H1 (cell line): ENCODE measurements around the gene GRK5. TPM values are rescaled to one million over a fixed set of nuclear protein-coding genes. Genes with fewer than 3 reads are reported as not detected.

Experiments
- CTCF ChIA-PET: fragments of 300-600 bp; sonication (Branson Sonifier 250); formaldehyde crosslinking; loops from one replicate; lab custom pipeline; 2021; ENCODE audit not compliant: partially characterized antibody; lab: Charles Lee
- POLR2A ChIA-PET: fragments of 300-600 bp; sonication (Branson Sonifier 250); formaldehyde crosslinking; loops from one replicate; lab custom pipeline; 2021; ENCODE audit warnings: inconsistent platforms; ENCODE audit not compliant: partially characterized antibody; lab: Charles Lee
- DNase-seq, 2 experiments: peaks; one replicate each; pipeline versions ENCODE4 v3.0.0 to v3.0.0-alpha.2; 2010 to 2022; ENCODE audit warnings: low spot score in 2 of 2, low read depth in 1 of 2, mixed read lengths in 1 of 2
- FAIRE-seq: peaks from 2 replicates; lab custom pipeline; 2011; peaks lifted over from hg19 to GRCh38; lab: Jason Lieb, UNC
- H2AFZ ChIP-seq: 2 replicates; pipeline ENCODE4 v1.8.1; 2012; ENCODE audit warnings: low read length, inconsistent platforms
- H2AK5ac ChIP-seq: 2 replicates; pipeline ENCODE4 v1.6.1; 2013; ENCODE audit warnings: low read depth, low read length
- H2BK120ac ChIP-seq: replicated peaks from 2 replicates; pipeline ENCODE3; 2013; ENCODE audit warnings: low read depth, low read length, inconsistent platforms
- H2BK12ac ChIP-seq: 2 replicates; pipeline ENCODE4 v1.6.1; 2013; ENCODE audit warnings: low read depth, low read length
- H2BK15ac ChIP-seq: 2 replicates; pipeline ENCODE4 v1.6.1; 2013; ENCODE audit warnings: low read length
- H2BK20ac ChIP-seq: 2 replicates; pipeline ENCODE4 v1.6.1; 2013; ENCODE audit warnings: low read length
- H2BK5ac ChIP-seq: 2 replicates; pipeline ENCODE4 v1.6.1; 2013; ENCODE audit warnings: low read depth, low read length
- H3K14ac ChIP-seq: 2 replicates; pipeline ENCODE4 v1.6.1; 2013; ENCODE audit warnings: inconsistent platforms; ENCODE audit not compliant: insufficient read length
- H3K18ac ChIP-seq: 2 replicates; pipeline ENCODE4 v1.6.1; 2013; ENCODE audit warnings: low read length; ENCODE audit errors: extremely low read depth
- H3K23ac ChIP-seq: 2 replicates; pipeline ENCODE4 v1.6.1; 2013; ENCODE audit warnings: inconsistent platforms; ENCODE audit not compliant: insufficient read length
- H3K23me2 ChIP-seq: 2 replicates; pipeline ENCODE4 v1.6.1; 2013; ENCODE audit warnings: low read depth, low read length
- H3K27ac ChIP-seq: 2 replicates; pipeline ENCODE4 v1.6.1; 2011; ENCODE audit warnings: low read depth, low read length, inconsistent platforms
- H3K27me3 ChIP-seq, 4 experiments: replicated peaks in 1 of 4; 1 replicate in 1 of 4; 2 replicates in 3 of 4; pipeline versions ENCODE4 v1.6.1 to v1.8.1; 2011 to 2013; ENCODE audit warnings: low read length in 3 of 4, mild to moderate bottlenecking in 3 of 4, inconsistent platforms in 2 of 4, mixed read lengths in 2 of 4, moderate library complexity in 1 of 4; ENCODE audit not compliant: control insufficient read depth in 3 of 4, insufficient read depth in 3 of 4; ENCODE audit errors: extremely low read depth in 1 of 4
- H3K36me3 ChIP-seq, 4 experiments: 2 replicates each; pipeline versions ENCODE4 v1.6.1 to v1.8.1; 2011 to 2013; ENCODE audit warnings: mild to moderate bottlenecking in 4 of 4, low read length in 3 of 4, moderate library complexity in 2 of 4, control low read depth in 1 of 4, inconsistent platforms in 1 of 4; ENCODE audit not compliant: insufficient read depth in 4 of 4, control insufficient read depth in 2 of 4
- H3K4ac ChIP-seq: replicated peaks from 2 replicates; pipeline ENCODE3; 2013; ENCODE audit warnings: low read length, low read depth, mixed read lengths, inconsistent platforms; ENCODE audit not compliant: insufficient read length
- H3K4me1 ChIP-seq, 4 experiments: replicated peaks in 1 of 4; 1 replicate in 1 of 4; 2 replicates in 3 of 4; pipeline versions ENCODE4 v1.6.1 to v1.8.1; 2011 to 2013; ENCODE audit warnings: low read length in 3 of 4, inconsistent platforms in 2 of 4, mixed read lengths in 1 of 4; ENCODE audit not compliant: insufficient read depth in 4 of 4, control insufficient read depth in 3 of 4
- H3K4me2 ChIP-seq, 2 experiments: 2 replicates each; pipeline versions ENCODE4 v1.6.1 to v1.8.1; 2011 to 2013; ENCODE audit warnings: low read depth in 2 of 2, low read length in 2 of 2, control low read depth in 1 of 2, inconsistent platforms in 1 of 2, mild to moderate bottlenecking in 1 of 2; ENCODE audit not compliant: insufficient read depth in 1 of 2
- H3K4me3 ChIP-seq, 4 experiments: fragments of 200-600, 300-600 bp in 1 of 4; sonication (generic), shearing (Covaris generic), sonication (Bioruptor Twin) in 1 of 4; 2 replicates each; pipeline versions ENCODE4 v1.5.1 to v1.8.1; 2011 to 2016; ENCODE audit warnings: low read length in 4 of 4, low read depth in 3 of 4, control low read depth in 2 of 4, inconsistent platforms in 2 of 4, mild to moderate bottlenecking in 2 of 4, mixed read lengths in 1 of 4, moderate library complexity in 1 of 4; ENCODE audit not compliant: insufficient read depth in 2 of 4; ENCODE audit errors: extremely low read depth in 1 of 4
- H3K56ac ChIP-seq: replicated peaks from 2 replicates; pipeline ENCODE3; 2013; ENCODE audit warnings: low read depth, mild to moderate bottlenecking, mixed read lengths, low read length, inconsistent platforms; ENCODE audit not compliant: insufficient read length
- H3K79me1 ChIP-seq: 2 replicates; pipeline ENCODE4 v1.6.1; 2013; ENCODE audit warnings: low read depth, low read length, control low read depth
- H3K79me2 ChIP-seq, 2 experiments: 2 replicates each; pipeline versions ENCODE4 v1.6.1 to v1.8.1; 2012 to 2013; ENCODE audit warnings: low read length in 2 of 2, mild to moderate bottlenecking in 2 of 2, inconsistent platforms in 1 of 2; ENCODE audit not compliant: insufficient read depth in 2 of 2, control insufficient read depth in 1 of 2
- H3K9ac ChIP-seq, 4 experiments: replicated peaks in 1 of 4; 1 replicate in 1 of 4; 2 replicates in 3 of 4; pipeline versions ENCODE4 v1.6.1 to v1.8.1; 2011 to 2013; ENCODE audit warnings: low read depth in 3 of 4, low read length in 3 of 4, control low read depth in 2 of 4, mild to moderate bottlenecking in 2 of 4, moderate library complexity in 2 of 4, inconsistent platforms in 1 of 4; ENCODE audit errors: extremely low read depth in 1 of 4
- H3K9me3 ChIP-seq, 2 experiments: 2 replicates each; pipeline versions ENCODE4 v1.6.1 to v1.8.1; 2012 to 2013; ENCODE audit warnings: mild to moderate bottlenecking in 2 of 2, moderate library complexity in 2 of 2, control low read depth in 1 of 2, inconsistent platforms in 1 of 2, low read depth in 1 of 2, low read length in 1 of 2, mixed read lengths in 1 of 2; ENCODE audit not compliant: insufficient read depth in 2 of 2
- H4K20me1 ChIP-seq, 2 experiments: replicated peaks in 1 of 2; 2 replicates each; pipeline versions ENCODE3 to v1.8.1; 2011 to 2013; ENCODE audit warnings: inconsistent platforms in 2 of 2, low read length in 2 of 2, mild to moderate bottlenecking in 1 of 2; ENCODE audit not compliant: insufficient read depth in 2 of 2, control insufficient read depth in 1 of 2
- H4K5ac ChIP-seq: 2 replicates; pipeline ENCODE4 v1.6.1; 2013; ENCODE audit warnings: low read length, low read depth, mixed read lengths, inconsistent platforms; ENCODE audit not compliant: insufficient read length
- H4K8ac ChIP-seq: 2 replicates; pipeline ENCODE4 v1.8.0; 2013; ENCODE audit warnings: mild to moderate bottlenecking, moderate library complexity, low read length, inconsistent platforms; ENCODE audit not compliant: insufficient read depth; ENCODE audit errors: extremely low read depth
- H4K91ac ChIP-seq: replicated peaks from 2 replicates; pipeline ENCODE3; 2013; ENCODE audit warnings: low read length, mixed read lengths, inconsistent platforms; ENCODE audit not compliant: insufficient read length
- CTBP2 ChIP-seq: IDR thresholded peaks from 2 replicates; pipeline ENCODE4 v1.7.0; 2011; ENCODE audit warnings: borderline replicate concordance, mild to moderate bottlenecking, moderate library complexity, mixed read lengths, low read length; ENCODE audit not compliant: insufficient read depth, insufficient read length
- GABPA ChIP-seq: IDR thresholded peaks from 2 replicates; pipeline ENCODE4 v1.6.1; 2011; ENCODE audit warnings: mild to moderate bottlenecking, low read length, moderate library complexity, borderline replicate concordance; ENCODE audit not compliant: insufficient read depth
- HDAC6 ChIP-seq: IDR thresholded peaks from one replicate; pipeline ENCODE4 v1.7.1; 2012; ENCODE audit warnings: low read depth, mild to moderate bottlenecking, inconsistent platforms, low read length, moderate library complexity
- JUND ChIP-seq: IDR thresholded peaks from 2 replicates; pipeline ENCODE4 v1.6.1; 2011; ENCODE audit warnings: mild to moderate bottlenecking, improper control_type of control experiment, low read length
- KDM5A ChIP-seq: fragments of 200-600 bp; IDR thresholded peaks from 2 replicates; pipeline ENCODE4 v1.7.1; 2012; ENCODE audit warnings: mild to moderate bottlenecking, low read length, inconsistent platforms, mixed read lengths
- MAFK ChIP-seq: IDR thresholded peaks from 2 replicates; pipeline ENCODE4 v1.6.1; 2012; ENCODE audit warnings: low read depth, mild to moderate bottlenecking, improper control_type of control experiment, low read length
- NRF1 ChIP-seq: IDR thresholded peaks from 2 replicates; pipeline ENCODE4 v1.6.1; 2011; ENCODE audit warnings: mild to moderate bottlenecking, low read depth, low read length, improper control_type of control experiment
- RFX5 ChIP-seq: IDR thresholded peaks from 2 replicates; pipeline ENCODE4 v1.6.1; 2011; ENCODE audit warnings: low read depth, low read length, improper control_type of control experiment, borderline replicate concordance
- SIN3A ChIP-seq, 2 experiments: IDR thresholded peaks in 1 of 2; conservative IDR thresholded peaks in 1 of 2; 2 replicates each; pipeline ENCODE4 v1.6.1; 2011 to 2012; ENCODE audit warnings: low read length in 2 of 2, improper control_type of control experiment in 1 of 2, low read depth in 1 of 2, mild to moderate bottlenecking in 1 of 2
- TAF1 ChIP-seq: IDR thresholded peaks from 2 replicates; pipeline ENCODE4 v1.6.1; 2011; ENCODE audit warnings: mild to moderate bottlenecking, low read depth, low read length
- WGBS, 2 experiments: shearing (Covaris generic) in 1 of 2; methylation state at CpG; one replicate each; pipeline versions ENCODE4 v1.1.6 to v1.1.7; 2013 to 2015; ENCODE audit warnings: low lambda C conversion rate in 2 of 2, mixed read lengths in 2 of 2, inconsistent platforms in 1 of 2, low coverage in 1 of 2, missing lambda C conversion rate in 1 of 2; ENCODE audit not compliant: insufficient replicate concordance in 2 of 2, insufficient coverage in 1 of 2, insufficient read length in 1 of 2; ENCODE audit errors: extremely low coverage in 1 of 2, missing lambda C conversion rate in 1 of 2; 5-methylcytosine and 5-hydroxymethylcytosine counted together
- polyA plus RNA-seq, 7 experiments: library from polyadenylated mRNA; depleted of rRNA in 3 of 7; stranded (reverse) in 5 of 7; unstranded in 2 of 7; fragments of >200 nt in 5 of 7; fragments of 200-250 nt in 2 of 7; gene quantifications; 1 replicate in 5 of 7; 2 replicates in 1 of 7; 4 replicates in 1 of 7; pipeline versions ENCODE4 v1.2.1 to v1.2.3, GENCODE V29; 2011 to 2013; ENCODE audit warnings: missing spikeins in 2 of 7, mixed read lengths in 2 of 7
- total RNA-seq: library from RNA; stranded (reverse); fragmentation: NEBNext Ultra II Directional; extraction: Animal tissue kit (Norgen Biotek cat#: 25700); gene quantifications from 2 replicates; pipeline ENCODE4 v1.2.1, GENCODE V29; 2021
- TF ChIP-seq, protein P1 (sequence below): IDR thresholded peaks from 2 replicates; pipeline ENCODE4 v1.6.1; 2012; ENCODE audit warnings: inconsistent platforms

The GRK5 gene
- total and polyA plus RNA-seq, 2 of the 8 experiments (the other 6 are each of a cell fraction or from before 2014, with no cell fraction given): 0.54 to 2.5 TPM

DNA sequence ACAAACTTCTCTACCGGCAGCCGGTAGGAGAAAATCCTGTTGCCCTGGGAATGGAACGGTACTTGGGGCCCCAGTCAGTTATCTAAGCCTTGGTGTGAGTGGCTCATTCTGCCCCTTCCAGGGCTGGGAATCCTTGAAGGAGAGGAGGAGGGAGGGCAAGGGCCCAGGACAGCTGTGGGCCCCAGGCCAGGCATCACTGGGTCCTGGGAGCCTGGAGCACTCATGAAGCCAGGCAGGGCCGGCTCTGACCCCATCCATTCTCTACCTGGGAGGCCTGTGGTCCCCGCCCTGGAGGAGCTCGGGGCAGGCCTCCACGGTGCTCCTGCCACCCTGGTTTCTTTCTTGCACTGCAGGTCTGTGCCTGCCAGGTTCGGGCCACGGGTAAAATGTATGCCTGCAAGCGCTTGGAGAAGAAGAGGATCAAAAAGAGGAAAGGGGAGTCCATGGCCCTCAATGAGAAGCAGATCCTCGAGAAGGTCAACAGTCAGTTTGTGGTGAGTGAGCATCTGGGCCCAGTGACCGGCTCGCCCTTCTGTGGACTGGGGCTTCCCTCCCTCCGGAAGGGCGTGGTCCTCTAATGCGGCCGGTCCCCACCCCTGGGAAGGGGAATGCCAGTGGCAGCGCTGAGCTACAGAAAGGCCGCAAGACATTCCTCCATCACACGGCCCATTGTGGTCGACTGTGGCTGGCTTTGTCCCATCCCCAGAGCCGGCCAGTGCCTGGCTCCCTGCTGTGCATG, 223.8 kb downstream of the GRK5 start:
- no peak overlapping the region for H3K14ac ChIP-seq
- H3K56ac ChIP-seq: no peak overlapping the region
- H2BK12ac ChIP-seq: no peak overlapping the region
- H4K8ac ChIP-seq: peak overlapping the region; percentile 51; the same call in 1 of the 2 replicates
- H3K4ac ChIP-seq: no peak overlapping the region
- DNase-seq (no peak), FAIRE-seq (no peak)
- peaks cover 0 to 9% of the 10 kb centered on the region in 2 experiments for H4K20me1 ChIP-seq
- no peak overlapping the region for H3K4me2 ChIP-seq
- POLR2A ChIA-PET: interaction anchor here (0.7 kb wide), 1 partner anchor 12 kb away, joined by 3 read pairs; no protein-coding TSS in a partner anchor
- H3K79me1 ChIP-seq: no peaks in the 10 kb centered on the region
- no peaks in the 10 kb centered on the region for H3K79me2 ChIP-seq
- no peak overlapping the region for H3K4me3 ChIP-seq
- H3K4me1 ChIP-seq: no peaks in the 10 kb centered on the region
- H2AK5ac ChIP-seq: no peak overlapping the region
- no peaks in the 10 kb centered on the region; a peak in 1 of 8 replicates for H3K36me3 ChIP-seq
- no peak overlapping the region for H3K18ac ChIP-seq
- WGBS, 2 experiments: 90% methylated on average over 17 of the region's 22 CpGs; no CpG with 5 or more reads in 1 of the 2 experiments
- no peak overlapping the region for H3K27ac ChIP-seq
- no peak overlapping the region for H3K9ac ChIP-seq
- H4K91ac ChIP-seq: no peak overlapping the region
- no peak overlapping the region for H4K5ac ChIP-seq
- peaks cover 3 to 12% of the 10 kb centered on the region in 2 experiments; a peak in 2 of 4 replicates for H3K9me3 ChIP-seq
- peaks cover 4% of the 10 kb centered on the region; the same call in 1 of the 2 replicates for H3K23me2 ChIP-seq
- no peak overlapping the region for H2AFZ ChIP-seq
- H2BK5ac ChIP-seq: no peak overlapping the region
- CTCF ChIA-PET: interaction anchor here (1.0 to 4.2 kb wide), 11 partner anchors 9 to 232 kb away, joined by 3 to 26 read pairs (median 5); partner anchors contain the start of gene GRK5
- H3K23ac ChIP-seq: no peak overlapping the region
- no peak overlapping the region for H2BK120ac ChIP-seq
- no peaks in the 10 kb centered on the region for H3K27me3 ChIP-seq
- no peak overlapping the region for H2BK15ac ChIP-seq
- H2BK20ac ChIP-seq: no peak overlapping the region
- no peak for TF ChIP-seq TAF1
- no peak for TF ChIP-seq KDM5A
- no peak for TF ChIP-seq SIN3A (conservative IDR thresholded peaks at IDR 0.05 in 1 of 2, IDR thresholded peaks at IDR 0.05 in 1 of 2; ENCODE audit: low read depth in 1 of 2, low read length in 2 of 2)
- no peak for TF ChIP-seq JUND
- TF ChIP-seq, protein P1, sequence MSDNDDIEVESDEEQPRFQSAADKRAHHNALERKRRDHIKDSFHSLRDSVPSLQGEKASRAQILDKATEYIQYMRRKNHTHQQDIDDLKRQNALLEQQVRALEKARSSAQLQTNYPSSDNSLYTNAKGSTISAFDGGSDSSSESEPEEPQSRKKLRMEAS: no peak
- TF ChIP-seq NRF1: no peak
- no peak for TF ChIP-seq MAFK
- TF ChIP-seq HDAC6: no peak
- no peak for TF ChIP-seq GABPA
- no peak for TF ChIP-seq CTBP2
- no peak for TF ChIP-seq RFX5
